Measurements from ENCODE around the gene MTMR3.
A peak's percentile ranks its signal among the peaks of the same experiment; 100 is the strongest.

MTMR3 gene

DNA sequence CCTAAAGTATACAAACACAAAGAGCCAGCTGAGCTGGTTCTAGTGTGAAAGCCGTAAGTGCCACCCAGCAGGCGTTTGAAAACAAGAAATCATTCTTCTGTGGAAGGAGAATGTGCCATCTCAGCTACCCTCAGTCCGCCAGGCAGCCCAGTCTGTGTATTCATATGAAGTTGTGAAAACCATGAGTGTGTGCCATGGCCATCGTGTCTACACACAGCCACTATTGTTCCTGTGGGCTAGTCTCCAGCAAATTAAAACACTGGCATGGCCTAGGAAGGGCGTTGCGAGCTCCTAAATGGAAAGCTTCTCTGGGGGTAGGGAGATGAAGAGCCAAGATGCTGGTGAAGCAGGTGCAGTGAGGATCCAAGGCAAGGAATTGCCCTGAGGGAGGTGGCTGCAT is 145.8 kb downstream of the MTMR3 start:
- no peak for DNase-seq (ENCODE audit: low spot score)

DNA sequence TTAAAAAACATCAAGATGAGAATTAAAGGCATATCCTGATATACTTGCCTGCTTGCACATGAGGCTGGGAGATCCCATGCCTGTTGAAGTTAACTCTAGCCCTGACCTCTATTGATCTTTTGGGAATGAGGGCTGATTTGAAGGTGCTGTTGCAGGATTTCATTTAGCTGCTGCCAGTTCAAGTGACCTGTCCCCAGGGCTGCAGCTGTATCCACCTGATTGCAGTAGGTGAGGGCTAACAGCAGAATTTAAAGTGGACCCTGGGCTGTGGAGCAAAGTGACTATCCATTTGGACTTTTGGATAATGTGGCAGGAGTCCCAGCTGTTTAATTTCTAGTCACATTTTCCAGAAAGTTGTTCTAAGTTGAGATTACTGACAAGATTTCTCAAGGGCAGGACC is 146.5 kb downstream of the MTMR3 start:
- no peak for DNase-seq (ENCODE audit: low spot score)

DNA sequence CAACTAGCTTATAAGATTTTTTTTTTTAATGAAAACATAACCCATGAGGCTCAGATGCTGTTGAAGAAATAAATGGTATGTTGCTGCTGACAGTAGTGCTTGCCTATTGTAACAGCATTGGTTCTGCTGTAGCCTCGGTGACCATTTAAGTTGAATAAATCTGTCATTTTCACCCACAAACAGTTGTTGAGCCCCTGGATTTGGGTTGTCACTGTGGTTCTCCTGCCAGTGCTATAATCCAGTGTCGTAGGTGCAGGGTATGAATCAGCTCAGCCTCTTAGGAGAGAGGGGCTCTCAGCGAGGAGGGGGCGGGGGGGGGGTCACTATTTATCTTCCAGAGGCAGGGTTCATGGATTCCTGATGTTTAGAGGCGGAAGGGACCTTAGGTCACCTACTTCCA is 147.4 kb downstream of the MTMR3 start:
- DNase-seq (ENCODE audit: low spot score): no peak

DNA sequence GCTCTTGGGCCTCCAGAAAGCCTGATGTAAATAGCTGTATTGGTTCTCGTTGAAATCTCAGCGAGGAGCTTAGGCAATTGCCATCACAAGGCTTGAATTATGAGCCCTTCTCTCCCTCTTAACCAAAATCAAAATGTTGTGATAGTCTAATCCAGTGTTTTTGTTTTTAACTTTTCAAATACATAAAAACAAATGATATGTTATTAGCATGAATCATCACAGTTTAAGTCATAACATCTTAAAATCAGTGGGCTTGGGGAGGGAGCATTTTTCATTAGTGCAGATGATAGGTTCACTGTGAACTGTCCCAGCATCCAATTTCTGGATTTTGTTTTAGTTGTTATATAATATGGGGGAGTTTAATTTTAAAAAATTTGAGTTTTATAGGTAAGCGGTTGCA is 148.4 kb downstream of the MTMR3 start:
- no peak for DNase-seq (ENCODE audit: low spot score)

DNA sequence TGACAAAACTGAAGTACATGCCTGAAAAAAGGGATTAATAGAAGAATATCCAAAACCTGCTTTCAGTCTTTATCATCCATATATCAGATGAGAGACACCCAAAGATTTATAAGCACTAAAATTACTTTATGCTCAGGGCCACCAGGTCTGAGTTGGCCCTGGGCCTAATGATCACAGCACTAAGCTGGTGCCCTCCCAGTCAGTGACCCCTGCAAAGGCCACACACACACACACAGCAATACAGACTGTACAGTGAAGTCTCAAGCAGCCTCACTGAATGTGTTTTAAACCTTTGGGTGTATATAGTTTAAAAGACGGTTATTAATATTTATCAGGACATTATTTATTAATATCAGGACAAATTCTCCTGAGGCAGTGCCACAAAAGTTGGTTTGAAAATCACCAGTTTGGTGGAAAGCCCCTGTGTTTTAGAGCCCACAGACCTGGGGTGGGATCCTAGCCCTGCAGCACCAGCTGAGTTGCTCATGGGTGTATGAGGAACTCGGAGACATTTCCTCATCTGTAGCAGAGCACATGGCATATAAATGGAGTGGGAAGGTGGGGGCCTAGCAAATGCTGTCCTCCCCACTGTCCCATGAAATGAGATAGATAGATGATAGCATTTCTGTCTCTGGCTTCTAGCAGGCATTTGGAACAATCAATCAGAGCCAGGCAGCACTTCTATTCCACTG is 148.9 kb downstream of the MTMR3 start:
- no peak for DNase-seq (ENCODE audit: low spot score)

DNA sequence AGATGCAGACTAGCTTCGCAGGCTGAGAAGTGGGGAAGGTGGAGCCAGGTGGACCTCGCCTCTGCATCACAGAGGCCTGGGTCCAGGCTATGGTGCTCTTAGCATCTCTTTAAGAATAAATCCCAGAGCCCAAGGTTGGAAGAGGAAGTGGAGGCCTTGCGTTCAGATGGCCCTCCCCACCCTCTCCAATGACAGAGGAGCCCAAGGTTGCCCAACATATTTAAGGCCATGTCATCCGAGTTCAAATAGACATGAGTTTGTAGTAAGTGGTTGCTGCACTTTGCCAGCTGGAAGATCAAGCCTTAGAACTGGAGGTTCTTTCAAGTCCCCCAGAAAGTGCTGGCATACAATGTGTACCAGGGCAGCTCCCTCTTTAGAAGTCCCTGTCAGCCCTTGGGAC is 150.2 kb downstream of the MTMR3 start:
- no peak for DNase-seq (ENCODE audit: low spot score)

DNA sequence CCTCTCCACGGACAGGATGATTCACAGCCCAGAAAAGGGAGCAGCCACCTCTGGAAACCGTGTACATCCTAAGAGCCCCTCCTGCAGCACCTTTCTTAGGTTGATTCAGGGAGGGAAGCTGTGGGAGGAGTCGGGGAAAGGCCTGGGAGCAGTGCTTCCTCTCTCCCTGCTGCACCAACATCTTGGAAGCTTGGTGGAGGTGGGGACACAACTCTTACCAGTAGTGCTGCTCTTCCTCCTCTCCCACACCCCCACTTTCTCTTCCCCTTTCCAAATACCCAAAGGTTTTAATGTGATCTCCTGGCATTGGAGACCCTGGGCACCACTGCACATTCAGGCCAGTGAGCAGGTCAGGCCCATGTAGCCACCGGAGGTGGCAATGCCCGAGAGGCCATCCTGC is 150.9 kb downstream of the MTMR3 start:
- no peak for DNase-seq (ENCODE audit: low spot score)

DNA sequence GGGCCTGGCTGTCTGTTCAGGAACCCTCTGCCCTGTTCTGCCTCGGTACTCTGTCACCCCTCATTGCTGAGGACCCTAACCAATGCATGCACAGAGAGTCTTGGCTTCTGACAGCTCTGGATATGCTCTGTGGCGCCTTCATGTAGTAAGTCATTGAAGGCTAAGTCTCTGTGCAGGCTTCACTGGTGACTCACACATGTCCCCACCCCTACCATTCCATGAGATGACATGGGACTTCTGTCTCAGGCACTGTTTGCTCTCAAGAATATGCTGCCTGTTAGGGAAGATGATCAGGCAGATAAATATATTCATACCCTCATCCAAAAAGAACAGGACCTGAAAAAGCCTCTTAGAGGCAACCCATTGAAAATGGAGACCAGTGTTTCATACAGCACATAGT is 153.7 kb downstream of the MTMR3 start:
- DNase-seq (ENCODE audit: low spot score): no peak

DNA sequence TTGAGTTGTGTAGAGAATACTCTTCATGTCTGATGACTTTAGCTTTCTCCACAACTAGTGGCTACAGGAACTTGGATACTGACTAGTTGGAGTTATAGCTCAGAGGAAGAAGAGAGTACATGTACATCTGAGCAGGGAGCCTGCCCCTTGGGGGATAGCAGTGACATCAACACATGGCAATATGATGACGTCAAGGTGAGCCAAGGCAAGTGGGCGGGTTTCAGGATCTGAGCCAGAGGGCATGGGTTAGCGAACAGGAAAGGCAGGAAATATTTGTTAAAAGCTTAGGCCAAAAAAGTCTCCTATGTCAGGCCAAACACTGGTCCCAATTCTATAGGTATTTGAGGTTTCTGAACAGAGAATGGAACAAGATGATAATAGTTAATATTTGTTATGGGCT is 155.2 kb downstream of the MTMR3 start:
- peak; percentile 37 for DNase-seq (ENCODE audit: low spot score)

DNA sequence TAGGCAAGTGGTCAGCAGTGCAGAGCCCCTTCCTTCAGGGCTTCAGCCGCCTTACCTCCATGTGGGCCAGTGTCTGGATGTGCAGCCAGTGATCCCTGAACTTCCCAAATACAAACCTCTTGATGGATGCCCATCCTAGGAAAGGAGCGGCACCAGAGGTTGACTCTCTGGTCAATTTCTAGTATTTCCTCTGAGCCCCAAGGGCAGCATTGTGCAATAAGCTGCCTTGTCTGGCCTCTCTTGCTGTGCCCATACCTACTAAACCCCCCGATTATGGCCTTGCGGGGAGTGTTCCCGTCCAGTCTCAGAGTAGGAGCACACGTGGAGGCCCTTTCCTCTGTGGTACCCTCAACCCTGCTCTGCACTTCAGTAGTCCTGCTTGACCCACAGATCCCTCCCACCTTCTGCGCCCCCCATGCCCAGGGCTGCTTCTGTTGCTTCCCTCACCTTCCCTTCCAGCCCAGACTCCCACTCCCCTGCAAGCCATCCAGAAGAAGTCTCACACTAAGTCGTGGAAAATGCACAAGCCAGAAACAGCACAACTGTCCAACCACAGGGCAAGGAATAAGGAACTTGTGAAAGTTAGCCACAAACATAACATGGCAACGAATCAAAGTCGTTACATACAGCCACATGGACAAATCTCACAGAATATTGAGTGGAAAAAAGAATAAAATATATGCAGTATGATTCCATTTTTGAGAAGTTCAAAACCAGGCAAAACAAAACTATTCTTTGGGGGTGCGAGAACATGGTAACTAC is 157.7 kb downstream of the MTMR3 start:
- DNase-seq (ENCODE audit: low spot score): no peak

DNA sequence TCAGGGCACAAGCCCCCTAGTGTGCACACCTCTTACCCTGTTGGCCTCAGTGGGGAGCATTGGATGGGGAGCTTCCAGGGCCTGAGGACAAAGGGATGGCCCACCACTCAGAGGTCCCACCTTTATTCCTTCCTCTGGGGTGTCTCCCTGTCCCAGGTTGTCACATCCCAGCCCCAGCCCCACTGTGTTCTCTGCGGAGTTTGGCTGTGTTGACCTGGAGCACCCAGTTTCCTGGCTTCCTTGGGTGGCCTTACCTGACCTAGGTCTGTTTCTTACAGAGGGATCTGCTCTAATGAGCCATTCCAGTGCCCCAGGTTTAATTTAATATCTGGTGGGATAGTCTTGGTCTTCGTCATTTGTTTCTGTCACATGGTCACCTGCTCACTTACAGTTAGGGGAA is 158.5 kb downstream of the MTMR3 start:
- no peak for DNase-seq (ENCODE audit: low spot score)

DNA sequence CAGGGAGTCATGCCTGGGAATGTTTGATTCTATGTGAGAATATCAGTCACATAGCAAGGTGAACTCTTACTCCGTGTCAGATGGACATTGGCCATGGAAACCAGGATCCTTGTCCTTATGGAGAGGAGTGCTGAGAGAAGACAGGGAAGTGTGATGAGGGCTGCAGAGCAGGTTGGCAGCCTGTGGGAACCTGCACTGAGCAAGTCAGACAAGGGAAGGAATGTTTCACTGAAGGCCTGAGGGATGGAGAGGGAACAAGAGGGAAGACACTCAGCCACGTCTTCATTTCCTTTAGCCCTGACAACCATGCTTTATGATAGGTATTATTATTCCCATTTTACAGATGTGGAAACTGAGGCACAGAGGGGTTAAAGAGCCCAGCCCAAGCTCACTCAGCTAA is 158.9 kb downstream of the MTMR3 start:
- no peak for DNase-seq (ENCODE audit: low spot score)

DNA sequence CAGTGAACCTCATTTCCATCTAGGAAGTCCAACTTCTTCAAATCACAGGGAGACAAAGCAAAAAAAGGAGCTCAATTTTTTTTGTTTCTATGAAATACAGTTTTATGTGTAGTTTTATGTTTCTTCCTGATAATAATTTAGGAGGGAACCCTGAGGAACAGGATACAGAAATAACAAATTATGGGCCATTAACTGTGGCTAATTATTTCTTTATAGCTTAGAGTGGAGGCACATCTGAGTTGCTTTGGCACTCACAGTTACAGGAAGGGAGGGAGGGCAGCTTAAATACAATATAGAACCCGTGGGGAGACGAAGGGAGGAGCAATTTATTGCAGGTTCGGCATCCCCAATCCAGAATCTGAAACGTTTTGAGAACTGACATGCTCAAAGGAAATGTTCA is 160.2 kb downstream of the MTMR3 start:
- no peak for DNase-seq (ENCODE audit: low spot score)

DNA sequence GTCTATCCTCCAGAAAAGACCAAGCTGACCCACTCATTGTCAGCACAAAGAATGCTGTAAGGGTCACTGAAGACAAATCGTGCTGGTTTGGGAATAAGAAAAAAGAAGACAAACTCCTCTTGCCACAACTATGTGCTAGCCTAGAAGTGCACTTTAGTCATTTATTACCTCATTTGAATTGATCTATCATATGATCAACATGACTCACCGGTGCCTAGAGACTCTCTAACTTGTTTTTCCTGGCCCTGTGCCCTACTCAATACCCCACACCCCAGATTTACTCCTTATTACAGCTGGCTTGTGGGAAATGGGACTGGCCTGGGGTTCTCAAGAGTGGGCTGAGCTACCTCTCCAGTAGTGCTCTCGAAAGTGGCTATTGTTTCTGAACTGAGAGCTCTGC is 161.4 kb downstream of the MTMR3 start:
- peak; percentile 8 for DNase-seq (ENCODE audit: low spot score)

DNA sequence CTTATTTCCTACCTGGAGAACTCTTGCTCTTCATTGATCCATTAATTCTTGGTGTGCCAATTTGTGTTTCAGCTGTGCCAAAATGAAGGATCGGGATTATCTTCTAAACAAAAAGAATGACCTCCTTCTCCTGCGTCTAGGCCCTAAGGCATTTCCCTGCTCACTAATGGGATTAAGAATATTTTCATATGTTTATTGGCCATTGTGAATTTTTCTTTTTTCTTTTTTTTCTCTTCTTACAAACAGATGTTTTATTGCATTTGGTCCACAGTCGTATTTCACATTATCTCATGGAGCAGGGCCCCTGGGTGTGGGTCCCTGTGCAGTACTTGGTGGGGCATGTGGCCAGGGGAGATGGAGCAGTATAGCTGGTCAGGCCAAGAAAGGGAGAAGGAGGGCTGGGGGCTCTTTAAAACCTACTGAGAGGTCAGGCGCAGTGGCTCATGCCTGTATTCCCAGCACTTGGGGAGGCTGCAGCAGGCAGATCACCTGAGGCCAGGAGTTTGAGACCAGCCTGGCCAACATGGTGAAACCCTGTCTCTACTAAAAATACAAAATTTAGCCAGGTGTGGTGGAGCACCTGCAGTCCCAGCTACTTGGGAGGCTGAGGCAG is 162.0 kb downstream of the MTMR3 start:
- no peak for DNase-seq (ENCODE audit: low spot score)

DNA sequence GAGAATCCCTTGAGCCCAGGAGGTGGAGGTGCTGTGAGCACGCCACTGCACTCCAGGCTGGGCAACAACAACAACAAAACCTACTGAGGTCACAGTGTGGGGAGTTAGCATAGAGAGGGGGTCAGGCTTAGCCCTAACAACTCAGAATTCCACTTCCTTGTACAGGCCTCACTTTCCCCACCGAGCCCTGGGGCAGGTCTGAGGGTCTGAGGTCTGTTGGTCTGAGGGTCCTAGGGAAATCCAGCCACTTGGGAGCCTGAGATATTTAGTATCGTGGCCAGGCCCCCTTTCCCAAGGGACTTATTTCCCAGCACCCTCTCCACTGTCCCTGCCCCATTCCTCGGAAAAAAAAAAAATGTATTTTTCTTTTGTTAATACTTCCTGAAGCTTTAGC is 162.5 kb downstream of the MTMR3 start:
- no peak for DNase-seq (ENCODE audit: low spot score)

DNA sequence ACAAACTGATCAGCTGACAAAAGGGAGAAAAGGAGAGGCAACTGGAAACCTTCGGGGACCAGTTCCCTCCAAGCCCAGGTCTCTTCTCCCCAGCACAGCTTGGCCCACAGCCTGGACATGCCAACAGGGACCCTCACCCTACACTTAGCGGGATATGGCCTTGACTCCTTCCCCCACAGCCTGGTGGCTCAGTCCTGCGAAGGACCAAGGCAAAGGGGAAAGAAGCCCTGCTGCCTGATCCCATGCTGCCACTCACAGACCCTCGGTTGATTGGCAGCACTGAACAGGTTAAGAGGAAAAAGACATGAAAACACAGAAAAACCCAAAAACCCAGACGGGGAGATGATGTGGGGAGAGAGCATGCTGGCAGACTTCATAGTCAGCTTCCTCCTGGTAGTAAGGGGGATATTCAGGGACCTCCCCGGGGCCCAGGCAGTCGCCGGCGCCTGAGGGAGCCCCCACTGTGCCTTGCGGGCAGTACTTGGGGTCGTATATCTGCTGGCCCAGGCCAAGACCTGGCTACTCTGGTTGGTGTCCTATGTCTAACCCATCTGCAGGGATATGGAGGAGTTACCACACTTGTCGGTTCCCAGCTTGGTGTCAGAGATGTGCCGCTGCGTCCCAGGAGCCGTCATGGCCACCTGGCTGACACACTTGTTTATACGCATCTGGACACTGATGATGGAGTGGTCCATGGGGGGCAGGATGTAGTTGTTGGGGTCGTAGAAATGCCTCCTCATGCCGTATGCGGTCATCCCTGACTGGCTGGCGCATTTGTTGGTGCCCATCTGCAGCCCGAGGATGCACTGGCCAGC is 163.1 kb downstream of the MTMR3 start:
- no peak for DNase-seq (ENCODE audit: low spot score)

DNA sequence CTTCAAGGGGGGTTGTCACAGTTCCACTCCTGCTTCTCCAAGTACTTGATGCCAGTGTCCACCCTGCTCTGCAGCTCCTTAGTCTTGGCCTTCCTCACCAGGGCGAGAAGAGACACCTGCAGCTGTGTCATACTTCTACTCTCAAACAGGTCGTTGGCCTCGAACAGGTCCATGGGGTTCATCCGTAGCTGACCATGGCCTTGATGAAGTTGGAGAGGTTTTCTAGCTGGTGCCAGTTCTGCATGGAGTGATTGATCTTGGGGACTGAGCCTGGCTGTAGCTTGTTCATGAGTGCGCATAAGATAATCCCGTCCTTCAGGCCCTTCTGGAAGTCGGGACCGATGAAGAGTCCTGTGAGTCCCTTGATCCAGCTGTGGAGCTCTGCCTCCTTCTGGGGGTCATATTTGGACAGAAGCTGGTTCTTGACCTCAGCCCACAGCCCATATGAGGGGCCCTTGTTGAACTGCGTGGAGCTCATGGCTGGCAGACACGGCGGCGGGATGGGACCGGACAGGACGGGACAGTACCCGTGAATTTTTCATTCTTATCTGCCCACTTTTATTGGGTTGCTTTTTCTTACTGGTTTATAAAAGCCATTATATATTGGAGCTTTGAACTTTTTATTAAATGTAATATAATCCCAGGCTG is 163.9 kb downstream of the MTMR3 start:
- DNase-seq (ENCODE audit: low spot score): no peak

DNA sequence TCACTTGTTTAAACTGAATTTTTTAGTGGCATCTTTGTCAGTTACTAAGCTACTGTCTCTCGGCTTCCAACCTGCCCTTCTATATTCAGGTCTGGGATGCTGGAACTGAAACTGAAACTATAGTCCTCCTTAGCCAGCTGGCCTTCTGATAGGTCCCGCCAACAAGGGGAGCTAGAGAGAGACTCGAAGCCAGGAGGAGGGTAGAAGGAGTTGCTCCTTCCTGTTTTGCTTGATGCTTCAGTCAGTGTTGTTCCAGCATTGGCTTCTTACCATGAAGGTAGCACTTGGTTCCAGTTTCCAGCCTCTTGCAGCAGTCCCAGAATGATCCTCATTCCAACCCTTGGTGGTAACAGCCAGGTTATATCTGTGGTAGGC is 164.4 kb downstream of the MTMR3 start:
- peak; percentile 53 for DNase-seq (ENCODE audit: low spot score)

DNA sequence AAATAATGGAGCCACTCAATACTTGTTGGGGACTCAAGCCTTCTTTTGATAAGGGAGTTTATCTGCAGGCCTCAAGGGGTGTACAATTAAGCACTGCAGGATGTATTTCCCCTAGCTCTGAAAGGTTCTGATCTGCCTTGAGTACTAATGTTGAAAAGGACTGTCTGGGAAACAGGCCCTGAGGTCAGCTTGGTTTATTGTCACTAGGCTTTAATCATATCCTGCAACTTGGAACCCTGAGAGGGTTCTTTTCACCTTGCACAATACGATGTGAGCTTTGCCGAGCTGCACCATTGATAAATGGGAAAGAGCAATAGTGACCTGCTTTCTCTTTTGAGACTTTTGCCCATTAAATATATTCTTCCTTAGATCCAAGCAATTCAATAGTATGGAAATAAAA is 165.7 kb downstream of the MTMR3 start:
- DNase-seq (ENCODE audit: low spot score): no peak

DNA sequence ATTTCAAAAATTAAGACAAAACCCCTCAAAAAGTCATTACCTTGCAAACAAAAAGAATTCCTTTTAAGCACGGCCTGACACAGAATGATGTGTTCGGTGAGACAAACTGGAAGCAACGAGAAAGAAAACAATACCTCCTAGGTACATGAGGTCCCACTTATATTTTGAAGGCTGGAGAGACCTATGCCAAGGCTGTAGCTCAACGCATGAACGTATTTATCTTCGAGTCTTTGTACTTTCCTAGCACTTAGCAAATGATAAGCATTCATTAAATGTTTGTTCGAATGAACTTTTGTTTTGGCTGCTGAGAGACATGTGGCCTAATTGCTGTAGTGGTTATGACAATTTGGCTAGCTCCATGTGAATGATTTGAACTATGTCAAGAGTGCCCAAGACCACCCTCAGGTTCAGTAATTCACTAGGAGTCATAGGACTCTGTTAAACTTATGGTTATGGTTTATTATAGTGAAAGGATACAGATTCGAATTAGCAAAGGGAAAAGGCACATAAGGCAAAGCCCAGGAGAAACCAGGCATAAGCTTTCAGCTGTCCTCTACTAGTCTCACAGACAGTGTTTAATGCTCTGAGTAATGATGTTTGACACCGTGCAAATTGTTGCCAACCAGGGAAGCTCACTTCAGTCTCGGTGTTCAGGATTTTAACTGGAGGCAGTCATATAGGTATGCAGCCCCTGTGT is 171.2 kb downstream of the MTMR3 start:
- no peak for DNase-seq (ENCODE audit: low spot score)

DNA sequence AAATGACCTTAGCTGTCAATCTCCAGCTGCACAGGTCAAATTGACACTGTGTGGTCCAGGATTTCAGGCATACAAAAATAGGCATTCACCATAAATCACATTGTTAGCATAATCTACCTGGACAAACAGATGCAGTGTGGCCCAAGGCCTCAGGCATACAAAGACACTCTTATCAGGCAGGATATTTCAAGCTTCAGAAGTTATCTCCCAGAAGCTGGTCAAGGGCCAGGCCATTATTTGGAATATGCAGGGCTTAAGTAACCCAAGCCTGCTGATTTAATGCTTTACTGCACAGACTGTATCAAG is 171.7 kb downstream of the MTMR3 start:
- DNase-seq (ENCODE audit: low spot score): no peak

Data from iPS-NIHi11 (cell line).